ENCODE measurements around the gene P2RY13.
A peak's percentile ranks its signal among the peaks of the same experiment; 100 is the strongest.

The P2RY13 gene

DNA sequence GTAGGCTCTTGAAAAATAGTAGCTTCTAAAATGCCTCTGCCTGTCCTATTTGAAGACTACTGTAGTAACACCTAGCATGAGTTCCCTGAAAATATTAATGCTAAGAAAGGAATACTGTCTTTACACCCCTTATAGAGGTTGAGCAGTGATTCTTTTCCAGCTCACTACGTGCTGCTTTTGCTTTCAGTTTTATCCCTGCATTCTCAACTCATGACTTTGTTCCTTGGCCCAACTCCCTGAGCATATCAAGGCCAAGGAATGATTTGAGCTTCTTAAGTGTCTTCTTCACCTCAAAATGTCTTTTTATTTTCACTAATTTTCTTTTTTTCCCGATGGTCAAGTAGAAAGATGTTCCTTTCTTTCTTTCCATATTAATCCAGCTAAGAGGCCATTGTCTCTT lies 16.5 kb upstream of the P2RY13 start:
- DNase-seq (ENCODE audit: low read depth) = no peak
- no peak overlapping the region for H3K4me3 ChIP-seq (ENCODE audit: low read length)
- TF ChIP-seq, protein P1, sequence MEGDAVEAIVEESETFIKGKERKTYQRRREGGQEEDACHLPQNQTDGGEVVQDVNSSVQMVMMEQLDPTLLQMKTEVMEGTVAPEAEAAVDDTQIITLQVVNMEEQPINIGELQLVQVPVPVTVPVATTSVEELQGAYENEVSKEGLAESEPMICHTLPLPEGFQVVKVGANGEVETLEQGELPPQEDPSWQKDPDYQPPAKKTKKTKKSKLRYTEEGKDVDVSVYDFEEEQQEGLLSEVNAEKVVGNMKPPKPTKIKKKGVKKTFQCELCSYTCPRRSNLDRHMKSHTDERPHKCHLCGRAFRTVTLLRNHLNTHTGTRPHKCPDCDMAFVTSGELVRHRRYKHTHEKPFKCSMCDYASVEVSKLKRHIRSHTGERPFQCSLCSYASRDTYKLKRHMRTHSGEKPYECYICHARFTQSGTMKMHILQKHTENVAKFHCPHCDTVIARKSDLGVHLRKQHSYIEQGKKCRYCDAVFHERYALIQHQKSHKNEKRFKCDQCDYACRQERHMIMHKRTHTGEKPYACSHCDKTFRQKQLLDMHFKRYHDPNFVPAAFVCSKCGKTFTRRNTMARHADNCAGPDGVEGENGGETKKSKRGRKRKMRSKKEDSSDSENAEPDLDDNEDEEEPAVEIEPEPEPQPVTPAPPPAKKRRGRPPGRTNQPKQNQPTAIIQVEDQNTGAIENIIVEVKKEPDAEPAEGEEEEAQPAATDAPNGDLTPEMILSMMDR (conservative IDR thresholded peaks at IDR 0.05; ENCODE audit: low read depth, low read length) = no peak

DNA sequence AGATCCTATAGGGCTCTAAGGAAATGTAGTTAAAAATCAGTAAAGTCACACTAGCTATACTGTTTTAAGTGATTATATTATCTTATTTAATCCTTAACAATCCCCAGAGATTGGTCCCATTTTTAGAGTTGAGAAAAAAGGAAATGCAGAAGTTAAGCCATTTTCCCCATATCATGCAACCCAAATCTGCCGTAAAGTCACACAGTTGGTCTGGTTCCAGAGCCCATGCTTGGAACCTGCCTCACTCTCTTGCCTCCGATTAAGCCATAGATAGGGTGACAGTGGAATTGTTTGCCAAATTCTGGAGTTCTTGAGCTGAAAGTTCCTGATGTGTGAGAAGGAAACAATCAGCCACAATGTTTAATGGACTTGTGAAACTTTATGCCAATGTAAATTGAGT lies 2.3 kb upstream of the P2RY13 start:
- no peak for DNase-seq (ENCODE audit: low read depth)
- TF ChIP-seq, protein P1 (conservative IDR thresholded peaks at IDR 0.05; ENCODE audit: low read depth, low read length) = no peak
- no peak overlapping the region for H3K4me3 ChIP-seq (ENCODE audit: low read length)

DNA sequence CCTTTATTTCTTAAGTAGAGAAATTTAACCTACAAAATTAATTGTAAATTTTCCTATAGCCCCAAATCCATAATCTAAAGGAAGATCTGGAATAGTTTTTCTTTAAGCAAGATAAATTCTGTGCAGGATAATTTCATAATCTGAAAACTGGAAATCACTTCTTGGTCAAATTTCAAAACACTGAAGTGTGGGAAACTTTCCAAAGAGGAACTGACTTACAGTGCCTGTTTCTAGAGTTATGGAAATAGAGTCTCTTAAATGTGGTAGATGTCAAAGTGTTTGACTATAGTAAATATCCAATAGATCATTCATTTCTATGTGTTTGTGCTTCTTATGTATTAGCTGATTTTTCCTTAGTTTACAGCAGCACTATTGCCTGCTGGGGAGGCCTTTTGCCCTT lies 1.6 kb upstream of the P2RY13 start:
- TF ChIP-seq, protein P1 (conservative IDR thresholded peaks at IDR 0.05; ENCODE audit: low read depth, low read length) = no peak
- H3K4me3 ChIP-seq (ENCODE audit: low read length) = no peak overlapping the region
- no peak for DNase-seq (ENCODE audit: low read depth)

DNA sequence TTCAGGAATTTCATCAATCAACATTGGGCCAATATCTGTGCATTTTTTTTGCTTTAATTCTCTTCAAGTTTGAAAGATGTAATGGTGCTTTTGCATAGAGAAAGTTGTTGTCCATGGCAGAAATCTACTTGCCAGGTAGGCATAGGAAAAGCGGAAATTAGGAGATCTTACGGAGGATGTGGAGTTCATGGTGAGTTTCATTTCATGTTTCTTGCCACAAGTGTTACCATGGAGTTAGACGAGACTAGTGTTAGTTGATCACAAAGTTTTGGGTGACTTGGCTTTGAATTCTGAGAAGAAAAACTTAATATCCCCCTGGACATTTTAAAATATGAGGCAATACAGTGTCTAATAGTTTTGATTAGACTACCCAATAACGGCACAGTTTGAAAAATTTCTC lies 1.0 kb upstream of the P2RY13 start:
- TF ChIP-seq, protein P1 (conservative IDR thresholded peaks at IDR 0.05; ENCODE audit: low read depth, low read length) = no peak
- DNase-seq (ENCODE audit: low read depth) = no peak

DNA sequence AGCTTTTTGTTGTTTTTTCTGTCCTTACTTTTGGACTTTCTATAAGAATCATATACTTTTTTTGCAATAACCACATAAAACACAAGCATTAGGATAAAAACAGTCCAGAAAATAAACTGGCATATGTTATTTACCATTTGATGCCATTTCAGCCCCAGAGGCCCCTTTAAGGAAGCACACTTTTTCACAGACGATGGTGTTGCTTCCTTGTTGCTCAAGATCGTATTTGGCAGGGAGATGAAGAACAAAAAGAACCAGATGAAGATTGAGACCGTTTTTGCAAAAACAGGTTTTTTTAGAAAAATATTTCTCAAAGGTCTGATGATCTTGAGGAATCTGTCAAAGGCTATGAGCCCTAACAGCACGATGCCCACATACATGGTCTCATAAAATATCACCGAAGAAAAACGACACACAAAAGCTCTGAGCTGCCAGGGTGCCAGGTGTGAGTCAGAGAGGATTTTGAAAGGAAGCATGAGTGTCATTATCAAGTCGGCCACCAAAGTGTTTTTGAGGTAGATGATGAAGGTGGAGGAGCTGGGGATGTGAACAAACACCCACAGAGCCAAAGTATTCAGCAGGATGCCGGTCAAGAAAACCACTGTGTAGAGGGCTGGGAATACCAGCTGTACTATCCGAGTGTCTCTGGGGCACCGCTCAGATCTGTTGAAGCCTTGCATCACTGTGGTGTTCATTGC lies 902 bp downstream of the P2RY13 start:
- TF ChIP-seq, protein P1 (conservative IDR thresholded peaks at IDR 0.05; ENCODE audit: low read depth, low read length) = peak; percentile 1
- H3K4me3 ChIP-seq (ENCODE audit: low read length) = no peak overlapping the region
- no peak for DNase-seq (ENCODE audit: low read depth)

More for the DNA sequence above, 1.0 kb upstream of the P2RY13 start:
- H3K4me3 ChIP-seq (ENCODE audit: low read length) = no peak overlapping the region

DNA sequence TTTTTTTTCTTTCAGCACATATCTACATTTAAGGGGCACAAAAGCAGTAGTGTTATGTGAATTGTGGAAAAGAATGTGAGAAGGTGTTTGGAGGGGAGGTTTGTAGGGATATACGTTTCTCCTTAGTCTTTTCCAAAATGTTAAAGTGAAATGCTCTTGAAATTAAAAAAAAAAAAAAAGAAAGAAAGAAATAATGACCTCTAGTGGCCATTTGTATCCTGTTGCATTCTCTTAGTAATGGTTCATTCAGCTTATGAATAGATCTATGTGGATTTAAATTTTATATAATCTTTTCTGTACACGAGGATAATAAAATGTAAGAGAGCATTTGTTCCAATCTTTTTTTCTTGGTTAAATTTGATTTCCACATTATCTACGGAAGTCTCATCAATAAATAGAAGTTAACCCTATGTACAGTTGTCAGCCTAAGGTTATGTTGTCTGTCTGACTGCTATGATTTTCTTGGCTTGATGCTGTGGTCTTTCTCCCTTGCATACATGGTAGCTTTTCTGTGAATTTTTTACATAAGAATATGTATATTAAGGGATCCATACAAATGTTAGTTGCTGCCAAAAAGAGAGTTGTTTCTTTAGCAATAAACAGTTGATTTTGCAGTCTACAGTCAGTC lies 1.7 kb downstream of the P2RY13 start:
- DNase-seq (ENCODE audit: low read depth) = no peak
- H3K4me3 ChIP-seq (ENCODE audit: low read length) = no peak overlapping the region
- TF ChIP-seq, protein P1 (conservative IDR thresholded peaks at IDR 0.05; ENCODE audit: low read depth, low read length) = peak; percentile 53

DNA sequence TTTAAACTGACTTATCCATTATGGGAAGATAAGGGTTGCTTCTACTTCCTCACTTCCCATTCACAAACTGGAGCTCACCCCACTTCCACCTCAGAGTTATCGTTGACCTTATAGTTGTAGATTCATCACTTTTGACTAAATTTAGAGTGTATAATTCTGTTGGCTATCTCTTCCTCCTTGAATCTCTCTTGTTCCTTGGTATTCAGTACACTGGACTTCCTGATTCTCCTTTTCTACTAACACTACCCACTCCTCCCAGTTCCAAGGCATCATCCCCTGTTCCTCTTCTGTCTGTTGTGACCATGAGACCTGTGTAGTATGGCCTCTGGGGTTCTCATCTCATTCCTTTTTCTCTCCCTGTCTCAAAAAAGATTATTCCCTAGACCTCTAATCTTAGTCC lies 6.8 kb downstream of the P2RY13 start:
- TF ChIP-seq, protein P1 (conservative IDR thresholded peaks at IDR 0.05; ENCODE audit: low read depth, low read length) = no peak

More for the DNA sequence above, 6.8 kb downstream of the P2RY13 start:
- H3K4me3 ChIP-seq (ENCODE audit: low read length) = no peak overlapping the region
- DNase-seq (ENCODE audit: low read depth) = no peak

All from retinal pigment epithelial cell (primary cell).